Endothelial cell of umbilical vein (primary cell): ENCODE results near the gene SYT7. TPM values are rescaled to one million over a fixed set of nuclear protein-coding genes. Genes with fewer than 3 reads are reported as not detected.

Experiments
- BruUV-seq: library from RNA; stranded (reverse); fragments of 400-500 nt; replicated peaks from 2 replicates; lab custom pipeline; 2021; lab: Mats Ljungman, UMichigan
- CTCF ChIA-PET: fragments of 300-600, 350-600 bp; sonication (Branson Sonifier 250); formaldehyde crosslinking; loops from one replicate; lab custom pipeline; 2021; ENCODE audit warnings: antibody characterized with exemption, inconsistent platforms; lab: Charles Lee
- POLR2A ChIA-PET: fragments of 300-600, 350-600 bp; sonication (Branson Sonifier 250); formaldehyde crosslinking; loops from one replicate; lab custom pipeline; 2021; ENCODE audit warnings: antibody characterized with exemption, inconsistent platforms; lab: Charles Lee
- DNase-seq: peaks from one replicate; pipeline ENCODE4 v3.0.0-alpha.2; 2011; ENCODE audit warnings: low read depth, low spot score
- FAIRE-seq: peaks from 2 replicates; lab custom pipeline; 2011; peaks lifted over from hg19 to GRCh38; lab: Jason Lieb, UNC
- H2AFZ ChIP-seq: 2 replicates; pipeline ENCODE4 v1.6.0; 2012; ENCODE audit warnings: low read depth, low read length, control low read depth, inconsistent platforms
- H3K27ac ChIP-seq: 2 replicates; pipeline ENCODE4 v1.5.1; 2011; ENCODE audit warnings: low read depth, mild to moderate bottlenecking, control low read depth, low read length, moderate library complexity; ENCODE audit not compliant: insufficient read depth
- H3K27me3 ChIP-seq, 2 experiments: 2 replicates each; pipeline versions ENCODE4 v1.6.0 to v1.6.1; 2011; ENCODE audit warnings: low read length in 2 of 2, mixed read lengths in 1 of 2; ENCODE audit not compliant: control insufficient read depth in 2 of 2, insufficient read depth in 2 of 2
- H3K36me3 ChIP-seq, 2 experiments: 2 replicates in 1 of 2; 3 replicates in 1 of 2; pipeline ENCODE4 v1.5.1; 2011; ENCODE audit warnings: low read length in 2 of 2, mild to moderate bottlenecking in 1 of 2, moderate library complexity in 1 of 2; ENCODE audit not compliant: control insufficient read depth in 2 of 2, insufficient read depth in 2 of 2; ENCODE audit errors: extremely low read depth in 1 of 2
- H3K4me1 ChIP-seq: 3 replicates; pipeline ENCODE4 v1.5.1; 2011; ENCODE audit warnings: mild to moderate bottlenecking, low read length; ENCODE audit not compliant: control insufficient read depth, insufficient read depth; ENCODE audit errors: extremely low read depth
- H3K4me2 ChIP-seq: 2 replicates; pipeline ENCODE4 v1.6.1; 2011; ENCODE audit warnings: low read length, control low read depth, mixed read lengths; ENCODE audit not compliant: insufficient read depth
- H3K4me3 ChIP-seq, 3 experiments: fragments of 200-600 bp in 1 of 3; sonication (generic), shearing (Covaris generic) in 1 of 3; replicated peaks in 1 of 3; 2 replicates each; pipeline ENCODE4 v1.5.1; 2011 to 2016; ENCODE audit warnings: control low read depth in 3 of 3, low read length in 3 of 3, mild to moderate bottlenecking in 2 of 3, inconsistent platforms in 1 of 3, low read depth in 1 of 3, moderate library complexity in 1 of 3; ENCODE audit not compliant: insufficient read depth in 1 of 3
- H3K79me2 ChIP-seq: 2 replicates; pipeline ENCODE4 v1.6.0; 2012; ENCODE audit warnings: low read length, inconsistent platforms; ENCODE audit not compliant: control insufficient read depth, insufficient read depth
- H3K9ac ChIP-seq: replicated peaks from 2 replicates; pipeline ENCODE3; 2011; ENCODE audit warnings: low read length, control low read depth; ENCODE audit not compliant: insufficient read depth; ENCODE audit errors: extremely low read depth
- H3K9me1 ChIP-seq: replicated peaks from 3 replicates; pipeline ENCODE4 v1.6.0; 2011; ENCODE audit warnings: mild to moderate bottlenecking, low read length; ENCODE audit not compliant: control insufficient read depth, insufficient read depth; ENCODE audit errors: extremely low read depth
- H3K9me3 ChIP-seq: replicated peaks from 2 replicates; pipeline ENCODE4 v1.5.1; 2012; ENCODE audit warnings: low read length, inconsistent platforms; ENCODE audit not compliant: control insufficient read depth, insufficient read depth
- H4K20me1 ChIP-seq: replicated peaks from 2 replicates; pipeline ENCODE3; 2011; ENCODE audit warnings: mild to moderate bottlenecking, low read length; ENCODE audit not compliant: control insufficient read depth, insufficient read depth; ENCODE audit errors: extremely low read depth
- CTCF ChIP-seq, 2 donors: IDR thresholded peaks; 1 replicate in 1 of 2; 2 replicates in 1 of 2; pipeline ENCODE4 v1.5.1; 2011; ENCODE audit warnings: low read length in 2 of 2, mild to moderate bottlenecking in 2 of 2, moderate library complexity in 2 of 2, control low read depth in 1 of 2, inconsistent platforms in 1 of 2, low read depth in 1 of 2; ENCODE audit not compliant: insufficient read depth in 1 of 2; ENCODE audit errors: extremely low read depth in 1 of 2
- EZH2 ChIP-seq: IDR thresholded peaks from 2 replicates; pipeline ENCODE4 v1.6.1; 2012; ENCODE audit warnings: borderline replicate concordance, low read depth, mild to moderate bottlenecking, moderate library complexity, low read length, inconsistent platforms; ENCODE audit not compliant: severe bottlenecking
- FOS ChIP-seq: IDR thresholded peaks from 2 replicates; pipeline ENCODE4 v1.6.1; 2011; ENCODE audit warnings: mild to moderate bottlenecking, low read length, moderate library complexity, borderline replicate concordance; ENCODE audit not compliant: insufficient read depth
- GATA2 ChIP-seq: IDR thresholded peaks from 2 replicates; pipeline ENCODE4 v1.7.0; 2011; ENCODE audit warnings: low read depth, mild to moderate bottlenecking, moderate library complexity, mixed read lengths, low read length; ENCODE audit not compliant: insufficient read length, insufficient read depth
- JUN ChIP-seq: IDR thresholded peaks from 2 replicates; pipeline ENCODE4 v1.6.1; 2011; ENCODE audit warnings: borderline replicate concordance, low read depth; ENCODE audit not compliant: insufficient read length, insufficient read depth
- MAX ChIP-seq: IDR thresholded peaks from 2 replicates; pipeline ENCODE4 v1.6.1; 2011; ENCODE audit not compliant: insufficient read depth, insufficient read length
- MYC ChIP-seq: IDR thresholded peaks from one replicate; pipeline ENCODE4 v1.6.1; 2011; ENCODE audit warnings: mild to moderate bottlenecking, low read depth, low read length
- POLR2A ChIP-seq: IDR thresholded peaks from 2 replicates; pipeline ENCODE4 v1.6.1; 2012; ENCODE audit warnings: low read depth, mild to moderate bottlenecking, control low read depth, low read length
- POLR2AphosphoS5 ChIP-seq: IDR thresholded peaks from 2 replicates; pipeline ENCODE4 v1.6.1; 2012; ENCODE audit warnings: low read depth, mild to moderate bottlenecking, control low read depth, low read length, moderate library complexity; ENCODE audit not compliant: insufficient read depth
- dilution Hi-C: fragments of 300-500 bp; cut with MboI; formaldehyde crosslinking; loops from one replicate; pipeline ENCODE4 v1.15.0; 2019; ENCODE audit warnings: low sequenced_read_pairs; ENCODE audit not compliant: extremely low pct_ligation_motif_present
- intact Hi-C: fragments of 100-400 bp; cut with micrococcal nuclease; formaldehyde crosslinking; loops from one replicate; pipeline ENCODE4 v1.10.0; 2022
- polyA plus RNA-seq, 4 experiments: library from polyadenylated mRNA; depleted of rRNA in 3 of 4; stranded (reverse) in 3 of 4; unstranded in 1 of 4; fragments of >200 nt; gene quantifications; 2 replicates each; pipeline versions ENCODE4 v1.2.1 to v1.2.3, GENCODE V29; 2011 to 2012; ENCODE audit warnings: missing spikeins in 1 of 4
- total RNA-seq: library from RNA; stranded (reverse); gene quantifications from 2 replicates; pipeline ENCODE4 v1.2.3, GENCODE V29; 2021

The SYT7 gene
- total and polyA plus RNA-seq, 2 donors (not counting 3 experiments of a cell fraction or from before 2014, with no cell fraction given), result 0.08 to 0.55 TPM

GRCh38 chr11:61472868-61473267 lies 108.0 kb downstream of the SYT7 start:
- H3K4me1 ChIP-seq, result no peaks in the 10 kb centered on the region
- H2AFZ ChIP-seq, result no peak overlapping the region
- intact Hi-C loops, result no loop called here
- H4K20me1 ChIP-seq, result no peaks in the 10 kb centered on the region
- BruUV-seq, result no TSS peak
- CTCF ChIA-PET, result interaction anchor here (0.7 to 11.5 kb wide), 5 partner anchors 9 to 65 kb away, joined by 3 to 221 read pairs (median 5); no protein-coding TSS in a partner anchor
- TF ChIP-seq CTCF (IDR thresholded peaks at IDR 0.05; ENCODE audit: extremely low read depth in 1 of 2, insufficient read depth in 1 of 2, low read depth in 1 of 2, low read length in 2 of 2) (no peak), JUN (no peak), FOS (no peak), POLR2AphosphoS5 (no peak), POLR2A (no peak), MYC (no peak), EZH2 (no peak), GATA2 (no peak), MAX (no peak)
- H3K79me2 ChIP-seq, result no peaks in the 10 kb centered on the region
- FAIRE-seq (no peak), DNase-seq (no peak)
- H3K4me2 ChIP-seq, result no peak overlapping the region
- no peaks in the 10 kb centered on the region for H3K9me3 ChIP-seq
- no peaks in the 10 kb centered on the region for H3K27me3 ChIP-seq
- H3K9me1 ChIP-seq, result no peaks in the 10 kb centered on the region
- POLR2A ChIA-PET, result no interaction called here
- peaks cover 0 to 6% of the 10 kb centered on the region in 2 experiments for H3K36me3 ChIP-seq
- H3K4me3 ChIP-seq, result no peak overlapping the region
- H3K27ac ChIP-seq, result no peak overlapping the region
- H3K9ac ChIP-seq, result no peak overlapping the region
- dilution Hi-C loops, result no loop called here
